ENCODE measurements around the gene CAMK2B. TPM values are rescaled to one million over a fixed set of nuclear protein-coding genes. Genes with fewer than 3 reads are reported as not detected.

Gene CAMK2B
- total and polyA plus RNA-seq, 12 donors = 30.8 to 152 (median 113) TPM

DNA sequence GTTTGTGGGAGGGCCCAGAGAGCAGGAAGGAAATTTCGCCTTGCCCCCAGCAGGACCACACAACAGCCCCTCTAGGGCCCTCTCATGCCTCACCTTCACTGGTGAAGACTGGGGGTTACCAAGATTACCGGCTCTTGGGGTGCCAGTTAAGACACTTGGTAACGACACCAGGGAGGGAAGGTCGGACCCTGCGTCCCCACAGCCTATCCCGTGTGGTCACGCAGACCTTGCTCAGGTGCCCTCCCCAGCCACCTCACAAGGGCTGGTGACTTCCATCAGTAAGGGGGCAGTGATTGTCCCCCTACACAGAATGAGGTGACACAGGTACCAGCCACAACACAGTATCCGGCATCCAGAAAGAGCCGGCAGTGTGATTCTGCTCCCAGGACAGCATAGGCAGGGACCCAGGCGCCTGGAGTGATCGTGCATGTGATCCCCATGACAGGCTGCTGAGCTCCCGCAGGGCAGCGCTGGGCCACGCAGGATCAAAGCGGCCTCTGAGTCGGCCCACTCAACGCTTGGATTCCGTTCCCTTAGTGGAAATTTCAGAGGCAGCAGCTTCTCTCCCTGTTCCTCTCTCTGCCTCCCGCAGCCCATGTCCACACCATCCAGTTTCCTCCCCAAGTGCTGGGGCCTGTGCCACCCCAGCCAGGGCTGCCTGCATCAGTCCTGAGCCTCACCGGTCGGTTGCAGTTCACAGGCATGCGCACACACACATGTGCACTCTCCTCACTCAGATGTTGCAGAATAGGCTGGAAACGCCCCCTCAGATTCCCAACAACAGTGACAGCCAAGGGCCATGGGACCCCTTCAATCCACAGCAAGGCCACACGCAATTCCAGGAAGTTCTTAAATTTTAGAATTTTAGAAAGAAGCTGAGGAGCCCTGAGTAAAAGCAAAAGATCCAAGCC, 35.8 kb downstream of the CAMK2B start:
- H3K36me3 ChIP-seq = no peaks in the 10 kb centered on the region
- peaks cover 0 to 9% (median 0%) of the 10 kb centered on the region in 7 donors for H3K27me3 ChIP-seq
- no peak overlapping the region for H3K4me3 ChIP-seq
- peaks cover 17 to 86% (median 50%) of the 10 kb centered on the region in 9 donors for H3K4me1 ChIP-seq
- H3K9me3 ChIP-seq = no peaks in the 10 kb centered on the region
- TF ChIP-seq, protein P1, sequence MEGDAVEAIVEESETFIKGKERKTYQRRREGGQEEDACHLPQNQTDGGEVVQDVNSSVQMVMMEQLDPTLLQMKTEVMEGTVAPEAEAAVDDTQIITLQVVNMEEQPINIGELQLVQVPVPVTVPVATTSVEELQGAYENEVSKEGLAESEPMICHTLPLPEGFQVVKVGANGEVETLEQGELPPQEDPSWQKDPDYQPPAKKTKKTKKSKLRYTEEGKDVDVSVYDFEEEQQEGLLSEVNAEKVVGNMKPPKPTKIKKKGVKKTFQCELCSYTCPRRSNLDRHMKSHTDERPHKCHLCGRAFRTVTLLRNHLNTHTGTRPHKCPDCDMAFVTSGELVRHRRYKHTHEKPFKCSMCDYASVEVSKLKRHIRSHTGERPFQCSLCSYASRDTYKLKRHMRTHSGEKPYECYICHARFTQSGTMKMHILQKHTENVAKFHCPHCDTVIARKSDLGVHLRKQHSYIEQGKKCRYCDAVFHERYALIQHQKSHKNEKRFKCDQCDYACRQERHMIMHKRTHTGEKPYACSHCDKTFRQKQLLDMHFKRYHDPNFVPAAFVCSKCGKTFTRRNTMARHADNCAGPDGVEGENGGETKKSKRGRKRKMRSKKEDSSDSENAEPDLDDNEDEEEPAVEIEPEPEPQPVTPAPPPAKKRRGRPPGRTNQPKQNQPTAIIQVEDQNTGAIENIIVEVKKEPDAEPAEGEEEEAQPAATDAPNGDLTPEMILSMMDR (IDR thresholded peaks at IDR 0.05) = no peak
- H3K27ac ChIP-seq = peak overlapping the region; percentile 11 to 91 (median 71)
- WGBS, 2 donors = 67% methylated on average over 24 of the region's 24 CpGs
- intact Hi-C loops (cut with DNase I) = loop anchor here in 2 of 10 donors (5.0 kb wide), 1 partner anchor 32 kb away; no protein-coding TSS in a partner anchor
- peak in 6 of 8 donors; percentile 7 to 39 (median 27) for ATAC-seq
- peak in 1 of 2 donors; percentile 9 for DNase-seq

DNA sequence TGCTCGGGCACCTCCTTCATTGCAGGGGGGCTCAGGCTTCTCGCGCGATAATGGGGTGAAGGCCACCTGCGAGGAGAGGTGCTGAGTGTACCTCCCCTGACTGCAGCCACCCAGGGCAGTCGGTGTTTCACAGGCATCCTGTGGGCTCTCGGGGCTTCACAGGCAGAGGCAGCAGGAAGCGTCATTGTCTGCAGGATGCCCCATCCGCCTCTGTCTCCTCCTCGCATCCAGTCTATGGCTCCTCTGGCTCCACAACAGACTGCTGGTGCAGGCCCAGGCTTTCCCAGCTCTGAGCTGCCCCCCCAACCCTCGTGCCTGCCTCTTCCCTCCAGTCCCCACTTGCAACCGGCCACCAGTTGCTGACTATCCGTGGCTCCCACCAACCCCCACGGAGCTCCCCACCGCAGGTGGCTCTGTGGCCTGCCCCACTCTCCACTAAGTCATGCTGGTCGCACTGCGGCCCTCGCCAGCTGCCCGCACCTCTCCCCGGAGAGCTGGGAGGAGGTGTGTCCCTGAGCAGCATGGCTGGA, 36.5 kb downstream of the CAMK2B start:
- 80 to 82% methylated on average over 20 of the region's 20 CpGs for WGBS, 2 donors
- peak in 1 of 2 donors; percentile 6 for DNase-seq
- peaks cover 16 to 85% (median 51%) of the 10 kb centered on the region in 9 donors for H3K4me1 ChIP-seq
- ATAC-seq = no peak
- peak overlapping the region in 7 of 10 donors; percentile 66 to 91 (median 78) for H3K27ac ChIP-seq
- intact Hi-C loops (cut with DNase I) = no loop called here
- H3K9me3 ChIP-seq = no peaks in the 10 kb centered on the region
- H3K27me3 ChIP-seq = peaks cover 0 to 6% (median 0%) of the 10 kb centered on the region in 7 donors
- no peak overlapping the region for H3K4me3 ChIP-seq
- TF ChIP-seq, protein P1 (IDR thresholded peaks at IDR 0.05) = no peak
- no peaks in the 10 kb centered on the region for H3K36me3 ChIP-seq

DNA sequence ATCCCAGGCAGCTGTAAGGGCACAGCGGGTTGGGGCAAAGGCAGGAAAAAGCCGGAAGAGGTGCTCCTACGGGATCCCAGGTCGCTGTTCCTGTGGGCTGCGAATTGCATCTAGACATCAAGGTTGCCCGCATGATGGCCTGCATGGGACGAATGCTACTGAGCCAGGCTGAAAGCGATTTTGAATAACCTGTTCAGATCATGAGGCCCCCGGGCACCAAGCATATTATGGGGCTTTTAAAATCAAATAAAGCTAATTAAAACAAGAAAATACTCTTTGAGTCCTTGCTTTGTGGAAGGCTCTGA, 37.1 kb downstream of the CAMK2B start:
- intact Hi-C loops (cut with DNase I) = no loop called here
- ATAC-seq = no peak
- TF ChIP-seq, protein P1 (IDR thresholded peaks at IDR 0.05) = no peak
- peaks cover 0 to under 1% (median 0%) of the 10 kb centered on the region in 7 donors for H3K27me3 ChIP-seq
- H3K27ac ChIP-seq = peak overlapping the region in 3 of 10 donors; percentile 20 to 26 (median 22)
- no peaks in the 10 kb centered on the region for H3K9me3 ChIP-seq
- no peaks in the 10 kb centered on the region for H3K36me3 ChIP-seq
- no peak overlapping the region for H3K4me3 ChIP-seq
- 94 to 98% methylated on average over 9 of the region's 9 CpGs for WGBS, 2 donors
- DNase-seq = no peak
- peaks cover 15 to 84% (median 54%) of the 10 kb centered on the region in 9 donors for H3K4me1 ChIP-seq

DNA sequence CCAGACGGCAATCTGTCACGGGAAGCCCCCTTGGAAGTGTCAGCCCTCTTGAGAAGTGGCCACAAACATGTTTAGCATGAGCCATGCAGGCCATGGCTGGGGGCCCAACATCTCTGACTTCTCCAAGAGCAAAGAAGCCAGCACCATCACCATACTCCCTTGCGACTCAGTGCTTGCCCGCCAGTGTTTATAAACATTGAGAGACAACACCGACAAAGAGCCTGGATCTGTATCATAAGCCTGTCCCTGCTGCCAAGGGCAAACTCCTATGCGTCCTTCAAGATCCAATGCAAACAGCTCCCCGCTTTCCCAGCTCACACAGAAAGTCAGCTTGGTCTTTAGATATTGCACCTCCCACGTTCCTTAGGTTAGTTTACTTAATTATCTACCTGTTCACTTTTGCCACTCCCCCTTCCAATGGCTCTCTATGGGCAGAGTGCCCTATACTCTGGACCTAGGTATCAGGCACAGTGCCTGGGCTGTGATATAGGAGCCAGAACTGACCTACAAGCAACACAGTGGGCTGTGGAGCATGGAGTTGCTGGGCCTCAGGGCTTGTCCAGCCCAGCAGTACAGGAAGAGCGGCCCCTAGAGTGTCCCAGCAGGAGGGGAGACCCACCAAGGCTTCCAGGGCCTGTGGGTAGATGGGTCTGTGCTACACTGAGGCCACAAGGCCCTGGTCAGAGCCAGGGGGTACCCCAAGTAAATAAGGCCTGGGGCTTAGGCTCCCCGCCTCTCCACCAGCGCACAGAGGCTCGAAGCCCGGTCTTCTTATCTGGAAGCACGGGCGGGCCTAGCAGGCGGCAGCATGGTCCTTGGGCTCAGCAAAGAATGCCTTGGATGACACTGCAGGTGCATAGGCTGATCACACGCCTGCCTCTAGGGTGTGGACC, 37.7 kb downstream of the CAMK2B start:
- ATAC-seq = no peak
- H3K4me1 ChIP-seq = peaks cover 15 to 84% (median 53%) of the 10 kb centered on the region in 9 donors
- H3K27me3 ChIP-seq = no peaks in the 10 kb centered on the region
- intact Hi-C loops (cut with DNase I) = no loop called here
- H3K4me3 ChIP-seq = no peak overlapping the region
- TF ChIP-seq, protein P1 (IDR thresholded peaks at IDR 0.05) = no peak
- H3K27ac ChIP-seq = peak overlapping the region in 3 of 10 donors; percentile 20 to 26 (median 22)
- no peak for DNase-seq
- H3K36me3 ChIP-seq = no peaks in the 10 kb centered on the region
- H3K9me3 ChIP-seq = no peaks in the 10 kb centered on the region
- 80 to 85% methylated on average over 17 of the region's 17 CpGs for WGBS, 2 donors

Data from heart right ventricle (tissue), 16 donors.